Head of caudate nucleus (tissue), 42 donors: ENCODE measurements around the gene ELP5.
"Not testable (repeated sequence)": the region's sequence is repeated elsewhere in the genome, so short reads cannot be mapped to it uniquely, and the experiment has no call there.

Experiments
- DNase-seq, 42 donors: peaks; one replicate each; pipeline versions ENCODE4 v3.0.0 to v3.0.0-alpha.2; 2020 to 2021; ENCODE audit warnings: mixed read lengths in 7 of 42
- intact Hi-C: fragments of 100-400 bp; cut with DNase I; formaldehyde crosslinking; loops from one replicate; pipeline ENCODE4 v1.15.0; 2022

Gene ELP5

DNA sequence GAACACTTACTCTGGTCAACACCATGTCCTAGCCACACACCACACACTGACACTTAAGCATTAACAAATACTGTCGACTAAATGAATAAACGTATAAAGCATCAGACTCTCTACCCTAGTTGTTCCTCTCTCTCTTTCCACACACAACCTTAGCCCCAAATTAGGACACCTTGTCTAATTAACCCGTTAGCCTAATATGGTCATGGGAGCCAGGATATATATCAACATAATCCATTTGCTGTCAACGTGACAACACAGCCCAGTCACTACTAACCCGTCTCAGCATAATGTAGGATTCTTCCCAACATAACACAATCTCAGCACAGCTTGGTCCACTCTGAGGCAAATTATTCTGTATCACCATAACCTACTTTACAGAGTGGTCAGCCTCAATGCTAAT is 19.9 kb upstream of the ELP5 start:
- no peak for DNase-seq
- intact Hi-C loops = no loop called here

DNA sequence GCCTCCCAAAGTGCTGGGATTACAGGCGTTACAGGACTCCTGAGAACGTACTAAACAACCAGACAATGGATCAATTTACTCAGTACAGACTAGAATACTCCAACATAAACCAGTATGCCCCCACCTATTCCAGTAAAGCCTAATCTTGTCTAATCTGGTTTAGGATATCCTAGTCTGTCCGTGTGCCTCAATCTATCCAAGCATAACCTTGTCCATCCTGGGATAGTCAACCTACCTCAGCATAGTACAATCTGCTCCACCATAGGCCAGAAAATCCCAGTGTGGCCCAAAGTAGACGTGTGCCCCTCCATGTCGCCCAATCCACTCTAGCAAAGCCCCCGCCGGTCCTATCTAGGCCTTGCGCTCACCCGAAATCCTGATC is 18.3 kb upstream of the ELP5 start:
- no peak for DNase-seq
- intact Hi-C loops = no loop called here

DNA sequence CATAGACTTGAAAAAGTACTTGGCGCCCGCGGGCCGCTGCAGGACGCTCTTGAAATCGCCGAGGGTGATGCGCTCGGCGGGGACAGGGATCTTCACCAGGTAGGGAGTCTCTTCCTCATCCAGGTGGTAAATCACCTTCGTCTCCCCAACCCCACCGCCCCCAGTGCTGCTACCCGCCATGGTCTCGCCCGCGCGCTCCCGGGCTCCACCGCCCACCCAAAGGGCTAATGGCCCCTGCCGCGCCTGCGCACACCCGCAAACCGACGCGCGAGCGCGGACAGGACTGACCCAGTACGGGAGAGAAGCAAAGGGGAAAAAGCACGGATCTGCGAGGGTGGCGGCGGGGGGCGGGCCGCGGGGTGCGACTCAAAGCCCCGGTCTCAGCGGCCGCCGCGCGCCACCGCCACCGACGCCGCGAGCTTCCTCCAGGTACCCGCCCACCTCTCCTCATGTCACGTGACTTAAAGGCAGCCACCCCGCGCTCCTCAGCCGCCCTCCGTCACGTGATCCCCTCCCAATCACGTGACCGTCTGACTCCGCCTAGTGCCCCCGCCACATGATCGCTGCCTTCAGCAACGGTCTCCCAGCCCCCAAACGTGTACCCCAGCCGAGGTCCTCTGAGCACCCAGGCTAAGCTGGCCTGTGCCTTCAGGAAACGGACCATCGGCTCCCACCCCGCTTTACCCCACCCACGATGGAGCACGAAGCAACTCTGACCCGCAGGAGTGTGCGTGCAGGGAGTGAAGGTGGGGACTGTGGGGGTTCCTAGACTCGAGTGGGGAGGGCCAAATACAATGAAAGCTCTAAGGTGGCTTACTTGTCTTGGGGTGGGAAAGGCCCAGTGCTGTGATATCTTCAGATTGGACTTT is 17.7 kb upstream of the ELP5 start, which contains the start of gene DVL2:
Gene DVL2, minus strand, starts transcription at position 435 of the 869 bp plus-strand sequence. Its CDS starts 255 bp downstream, at position 180.
- intact Hi-C loops = no loop called here
- peak; percentile 93 to 99 (median 96) for DNase-seq

DNA sequence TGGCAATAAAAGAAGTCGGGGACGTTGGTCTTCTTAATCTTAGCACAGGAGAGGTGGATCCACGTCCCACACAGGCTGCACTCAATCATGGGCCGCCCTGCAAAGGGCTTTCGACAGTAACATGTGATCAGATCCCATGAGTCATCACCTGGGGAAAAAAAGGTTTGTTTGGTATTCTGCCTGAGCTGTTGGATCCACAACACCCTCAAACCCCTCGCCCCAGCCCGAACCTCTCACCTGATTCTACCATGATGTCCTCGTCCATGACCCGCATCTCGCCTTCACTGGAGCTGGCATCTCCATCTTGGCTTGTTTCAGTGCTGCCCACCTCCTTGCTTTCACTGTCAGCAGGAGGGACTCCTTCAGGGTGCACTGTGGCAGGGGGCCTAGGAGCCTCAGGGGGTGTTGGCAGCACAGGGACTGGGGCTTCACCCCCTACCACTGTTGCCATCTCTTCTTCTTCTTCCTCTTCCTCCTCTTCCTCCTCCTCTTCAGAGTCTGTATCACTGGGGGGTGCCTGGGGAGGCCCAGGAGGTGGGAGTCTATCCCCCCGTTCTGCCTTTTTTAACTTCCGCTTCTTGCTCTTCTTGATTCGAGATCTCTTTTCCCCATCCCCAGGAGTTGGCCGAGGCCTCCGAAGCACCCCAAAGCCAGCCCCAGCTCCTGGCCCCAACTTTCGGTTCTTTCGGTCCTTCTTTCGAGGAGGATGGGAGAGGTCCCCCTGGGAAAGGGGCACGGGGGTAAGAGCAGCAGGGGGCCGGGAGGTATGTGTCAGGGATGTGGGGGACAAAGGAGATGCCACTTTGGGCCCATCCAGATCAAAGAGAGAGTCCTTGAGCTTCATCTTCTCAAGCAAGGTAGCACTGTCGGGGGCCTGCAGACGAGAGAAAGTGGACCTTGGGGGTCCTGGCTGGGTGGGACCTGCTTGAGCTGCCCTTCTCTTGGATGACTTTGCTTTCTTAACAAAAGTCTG is 16.0 kb upstream of the ELP5 start:
- peak in 4 of 42 donors; percentile 33 to 59 (median 46) for DNase-seq
- intact Hi-C loops = no loop called here

DNA sequence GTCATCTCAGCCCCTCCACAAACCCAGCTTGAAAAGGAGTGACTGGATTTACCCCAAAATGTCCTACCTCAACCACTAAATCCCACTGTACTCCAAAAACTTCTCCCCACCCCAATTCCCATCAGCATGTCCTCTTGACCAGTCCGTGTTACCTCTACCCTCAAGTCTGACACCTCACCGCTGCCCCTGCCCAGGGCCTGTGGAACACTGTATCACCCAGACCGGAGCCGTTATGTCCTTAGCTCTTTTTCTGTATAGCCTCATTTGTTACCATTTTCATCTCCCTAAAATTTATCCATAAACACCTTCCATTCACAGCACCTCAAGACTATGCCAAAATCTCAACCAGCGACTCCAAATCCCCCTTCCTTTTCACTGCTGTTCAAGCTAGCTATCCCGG is 15.2 kb upstream of the ELP5 start:
- intact Hi-C loops = no loop called here
- no peak for DNase-seq

DNA sequence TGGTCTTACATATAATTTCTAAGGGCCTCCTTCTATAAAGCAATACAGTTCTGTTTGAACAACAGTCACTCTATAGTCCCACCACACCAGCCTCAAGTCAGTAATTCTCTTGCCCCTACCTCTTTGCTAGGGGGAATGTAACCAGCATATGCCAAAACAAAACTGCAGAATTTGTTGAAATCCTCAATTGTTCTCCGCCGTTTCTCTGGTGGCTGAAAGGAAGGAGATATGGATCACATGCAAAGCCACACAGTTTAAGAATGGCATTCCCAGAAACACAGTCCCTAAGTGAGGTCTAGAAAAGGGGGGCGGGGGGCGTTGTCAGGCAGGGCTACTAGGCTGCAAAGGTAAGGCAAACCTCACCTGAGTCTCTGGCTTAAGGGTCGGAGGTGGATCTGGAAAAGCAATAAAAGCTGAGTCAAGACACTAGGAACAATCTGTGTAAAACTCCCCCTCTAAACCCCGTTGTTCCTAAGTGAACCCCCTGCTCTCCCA is 14.7 kb upstream of the ELP5 start:
- intact Hi-C loops = no loop called here
- DNase-seq = no peak

DNA sequence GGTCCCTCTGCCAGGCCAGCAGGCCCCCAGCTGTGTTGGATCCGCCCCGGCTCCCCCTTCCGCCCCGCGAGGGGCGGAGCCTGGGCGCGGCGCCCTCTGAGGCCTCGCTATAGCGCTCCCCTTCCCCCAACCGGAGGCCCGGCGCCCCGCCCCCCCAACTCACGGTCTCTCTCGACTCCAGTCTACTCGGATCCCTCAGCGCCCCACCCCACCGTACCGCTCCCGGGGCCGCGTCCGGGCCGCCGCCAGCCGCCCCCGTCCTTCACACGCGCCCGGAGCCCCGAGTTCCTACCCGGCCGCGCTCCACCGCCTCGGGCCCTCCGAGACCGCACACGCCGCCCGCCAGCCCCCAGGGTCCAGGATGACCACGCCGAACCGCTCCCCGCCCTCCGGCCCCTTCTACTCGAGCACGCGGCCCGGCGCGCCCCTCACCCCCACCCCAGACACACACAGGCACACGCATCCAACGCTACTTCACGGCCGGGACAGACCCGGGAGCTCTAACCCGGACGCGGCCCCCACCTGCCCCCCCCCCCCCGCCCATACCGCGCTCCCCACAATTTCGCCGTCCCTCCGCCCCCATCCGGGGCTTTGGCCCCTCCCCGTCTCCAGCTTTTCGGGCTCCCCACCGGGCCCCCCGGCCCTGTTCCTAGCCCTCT is 14.1 kb upstream of the ELP5 start:
- intact Hi-C loops = no loop called here
- DNase-seq = peak in 41 of 42 donors; percentile 55 to 90 (median 77)

DNA sequence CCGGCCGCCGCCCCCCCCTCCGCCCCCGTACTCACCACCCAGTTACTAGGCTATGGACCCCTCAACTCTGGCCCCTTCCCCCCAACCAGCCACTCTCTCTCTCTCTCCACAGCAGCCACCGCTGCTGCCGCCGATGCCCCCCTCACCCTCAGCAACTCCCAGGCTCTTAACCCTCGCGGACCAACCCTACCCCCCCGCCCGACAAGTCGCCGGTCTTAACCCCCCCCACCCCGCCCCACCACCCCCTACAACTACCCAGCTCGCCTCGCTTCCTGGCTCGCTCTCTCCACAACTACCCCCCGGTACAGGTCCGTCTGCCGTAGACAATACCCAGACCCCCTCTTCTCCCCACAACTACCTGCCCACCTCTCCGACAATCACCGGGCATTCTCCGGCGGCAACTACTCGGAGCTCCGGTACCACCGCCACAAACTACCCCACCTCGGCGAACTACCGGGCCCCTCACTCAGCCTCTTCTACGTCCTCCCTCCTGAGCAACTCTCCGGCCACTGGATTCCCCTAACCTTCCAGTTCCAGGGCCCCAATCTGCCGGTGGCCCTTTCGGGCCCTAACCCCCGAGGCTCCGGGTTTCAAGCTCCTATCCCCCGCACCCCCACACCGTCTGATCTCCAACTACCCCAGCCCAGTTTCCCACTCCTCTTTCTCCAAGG is 13.5 kb upstream of the ELP5 start:
- peak in 3 of 42 donors; percentile 24 to 47 (median 24) for DNase-seq

DNA sequence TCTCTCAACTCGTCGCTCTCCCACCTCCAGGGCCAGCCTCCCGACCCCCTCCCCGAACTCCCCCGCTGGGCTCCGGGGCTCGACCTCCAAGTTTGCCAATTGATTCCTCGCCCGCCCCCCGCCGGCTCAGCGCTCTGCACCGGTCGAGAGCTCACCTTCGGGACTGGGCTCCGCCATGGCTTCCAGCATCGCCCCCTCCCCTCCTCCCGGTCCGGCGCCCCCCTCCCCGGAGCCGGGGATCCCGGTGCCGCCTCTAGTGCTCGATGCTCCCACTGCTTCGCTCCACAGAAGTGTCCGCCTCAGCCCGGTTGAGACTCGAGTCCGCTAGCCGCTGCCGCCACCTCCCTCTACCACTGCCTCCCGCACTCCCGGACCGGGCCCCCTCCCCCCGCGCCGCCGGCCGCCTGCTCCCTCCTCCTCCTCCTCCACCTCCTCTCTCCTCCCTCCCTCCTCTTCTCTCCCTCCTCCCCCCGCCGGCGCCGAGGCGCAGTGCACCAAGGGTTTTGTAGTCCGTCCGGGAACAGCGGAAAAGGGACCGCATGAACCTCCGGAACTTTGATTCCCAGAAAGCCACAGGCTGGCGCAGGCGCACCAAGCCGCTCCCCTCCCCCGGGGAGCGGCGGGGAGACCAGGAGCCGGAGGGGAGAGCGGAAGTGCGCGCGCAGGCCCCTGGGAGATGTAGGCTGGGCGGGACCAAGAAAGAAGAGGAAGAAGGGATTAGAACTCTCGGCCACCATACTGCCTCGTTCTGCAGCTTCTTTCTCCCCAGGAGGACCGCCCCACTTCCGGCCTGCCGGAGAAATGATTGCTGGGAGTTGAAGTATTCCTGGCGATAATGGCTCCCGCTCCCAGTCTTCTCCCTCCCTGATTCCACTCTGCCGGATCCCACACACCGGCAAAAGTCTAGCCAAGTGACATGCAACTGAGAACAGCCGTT is 12.7 kb upstream of the ELP5 start, which contains the start of gene PHF23:
Gene PHF23, minus strand, starts transcription at position 367 of the 937 bp plus-strand sequence. Its CDS starts 178 bp downstream, at position 189.
- intact Hi-C loops = loop anchor here (1.0 kb wide), 1 partner anchor 12 kb away; the partner anchor contains the start of gene CTDNEP1
- DNase-seq = peak; percentile 98 to 100 (median 99)

More for the DNA sequence above, 13.5 kb upstream of the ELP5 start:
- intact Hi-C loops = loop anchor here (1.0 kb wide), 1 partner anchor 13 kb away; the partner anchor contains the start of gene CTDNEP1

DNA sequence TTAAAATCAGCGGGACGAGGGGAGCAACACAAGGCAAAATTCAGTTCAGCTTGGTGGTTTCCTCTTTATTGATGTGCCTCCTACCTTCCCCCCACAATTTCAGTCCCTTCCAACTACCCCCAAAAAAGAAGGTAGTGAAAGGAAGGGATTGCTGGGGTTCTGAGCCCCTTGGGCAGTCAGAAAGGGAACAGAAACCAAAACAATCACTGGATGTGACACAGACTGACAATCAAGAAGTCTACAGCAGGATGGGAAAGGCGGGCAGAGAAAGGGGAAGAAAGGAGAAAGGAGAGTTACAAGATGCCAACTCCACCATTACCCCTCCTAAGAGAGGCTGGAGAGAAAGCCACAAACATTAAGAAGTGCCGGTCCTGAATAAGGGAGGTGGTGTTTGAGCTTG is 11.6 kb upstream of the ELP5 start:
- no peak for DNase-seq
- intact Hi-C loops = no loop called here

DNA sequence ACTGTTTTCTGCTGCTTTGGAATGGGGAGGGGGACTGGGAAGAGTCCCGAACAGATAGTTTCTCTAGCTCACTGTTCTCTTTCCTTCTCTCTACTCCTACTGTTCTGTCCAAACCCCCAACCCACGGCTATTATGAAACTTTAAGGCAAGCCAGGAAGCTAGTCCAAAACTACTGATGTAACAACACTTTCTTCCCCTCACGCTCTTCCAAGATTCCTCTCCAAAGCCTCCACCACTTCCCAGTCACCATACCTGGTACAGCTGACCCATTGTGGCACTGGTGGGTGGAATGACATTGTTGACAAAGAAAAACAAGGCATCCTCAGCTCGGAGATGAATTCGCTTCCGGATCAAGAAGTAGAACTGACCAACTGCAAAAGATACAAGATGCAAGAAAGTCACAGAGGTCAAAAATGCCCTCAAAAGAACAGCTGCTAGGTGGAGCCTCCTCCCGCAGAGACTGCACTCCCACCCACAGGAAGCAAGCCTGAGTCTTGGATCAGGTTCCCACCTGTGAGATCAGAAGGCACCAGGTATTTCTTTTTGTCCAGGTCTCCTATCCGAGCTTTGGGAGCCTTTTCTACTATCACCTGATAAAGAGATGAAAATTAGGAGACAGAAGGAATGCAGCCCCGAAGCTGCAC is 10.8 kb upstream of the ELP5 start:
- DNase-seq = peak in 1 of 42 donors; percentile 15
- intact Hi-C loops = no loop called here

DNA sequence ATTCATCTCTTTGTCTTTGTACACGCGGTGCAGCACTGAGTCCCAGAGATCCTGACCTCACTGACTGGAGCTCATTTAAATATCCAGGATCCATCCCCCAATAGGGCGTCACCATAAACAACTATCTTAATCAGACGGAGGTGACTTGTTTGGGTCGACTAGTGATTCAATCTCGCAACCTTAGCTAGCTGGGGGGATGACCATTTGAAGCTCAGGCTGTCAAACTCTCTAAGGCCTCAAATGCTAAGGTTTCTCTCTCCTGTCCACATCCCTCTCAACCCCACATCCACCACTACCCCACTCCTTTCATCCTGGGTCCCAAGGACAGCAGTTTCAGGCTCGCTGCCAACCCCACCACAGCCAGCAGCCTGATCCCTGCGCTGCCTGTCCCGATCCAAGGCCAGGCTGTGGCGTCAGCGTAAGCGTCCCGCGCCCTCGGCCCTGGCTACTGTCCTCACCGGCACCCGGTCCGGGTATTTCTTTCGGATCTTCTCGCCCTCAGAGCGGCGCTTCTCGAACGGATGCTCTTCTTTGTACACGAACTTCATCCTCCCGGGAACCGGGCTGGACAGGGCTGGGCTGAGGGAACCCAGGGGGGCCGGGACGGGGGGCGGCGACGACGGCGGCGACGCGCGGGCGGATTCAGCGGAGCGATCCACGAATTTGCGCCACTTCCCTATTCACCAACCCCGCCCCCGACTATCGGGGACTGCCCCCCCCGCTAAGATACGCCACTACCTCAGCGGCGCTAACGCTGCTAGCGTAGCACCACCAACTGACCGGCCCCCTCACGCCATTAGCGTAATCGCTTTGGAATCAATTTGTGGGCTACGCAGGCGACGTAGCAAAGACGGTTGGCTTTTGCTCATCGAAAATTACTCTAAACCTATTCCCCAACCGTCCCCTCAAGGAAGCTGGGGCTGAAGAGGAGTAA is 10.0 kb upstream of the ELP5 start, which contains the start of gene GABARAP:
Gene GABARAP, minus strand, starts transcription at position 667 of the 934 bp plus-strand sequence. Its CDS starts 119 bp downstream, at position 548.
- intact Hi-C loops = no loop called here
- peak; percentile 91 to 98 (median 95) for DNase-seq

DNA sequence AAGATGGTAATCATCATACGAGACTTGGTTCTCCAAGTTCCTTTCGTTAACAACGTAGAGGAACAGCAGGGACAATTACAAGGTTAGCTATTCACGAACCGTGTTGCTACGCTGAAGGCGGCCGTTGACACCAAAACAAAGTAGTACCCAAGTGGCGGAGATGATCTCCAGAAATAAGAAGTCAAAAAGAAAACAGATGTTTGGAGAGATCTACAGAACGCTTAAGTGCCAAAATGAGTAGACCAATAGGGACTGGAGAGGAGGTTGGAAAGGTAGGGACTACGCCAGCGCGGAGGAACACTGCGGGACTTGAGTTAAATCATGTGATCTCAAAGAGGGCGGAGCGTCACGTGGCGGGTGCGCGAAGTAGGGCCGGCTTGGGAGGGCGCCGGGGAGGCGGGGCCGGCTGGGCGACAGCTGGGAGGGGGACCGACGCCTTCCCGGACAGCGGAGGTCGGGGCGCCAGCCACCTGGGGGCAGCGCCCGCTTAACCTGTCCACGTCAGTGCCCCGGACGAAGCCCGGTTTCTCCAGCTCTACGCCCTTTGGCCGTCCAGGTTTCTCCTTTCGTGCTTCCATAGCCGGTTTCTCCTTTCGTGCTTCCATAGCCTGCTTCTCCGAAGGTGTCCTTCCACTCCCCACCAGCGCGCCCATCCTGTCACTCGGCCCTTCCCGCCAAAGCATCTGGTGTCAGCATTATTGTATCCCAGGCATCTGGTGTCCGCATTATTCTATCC is 9.1 kb upstream of the ELP5 start:
- intact Hi-C loops = no loop called here
- DNase-seq = peak; percentile 90 to 98 (median 94)

DNA sequence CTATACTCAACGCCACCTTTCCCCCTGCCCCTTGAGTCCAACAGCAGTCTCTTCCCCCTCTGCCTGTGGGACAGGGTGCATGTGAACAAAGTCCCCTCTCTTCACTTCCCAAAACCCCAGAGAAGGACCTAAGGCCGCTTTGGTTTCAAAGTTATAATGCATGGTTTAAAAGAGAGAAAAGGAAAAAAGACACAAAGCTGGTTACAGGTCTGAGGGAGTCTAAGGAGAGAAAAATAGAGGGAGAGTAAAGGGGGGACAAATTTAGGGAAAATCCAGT is 8.6 kb upstream of the ELP5 start:
- DNase-seq = no peak
- intact Hi-C loops = no loop called here

DNA sequence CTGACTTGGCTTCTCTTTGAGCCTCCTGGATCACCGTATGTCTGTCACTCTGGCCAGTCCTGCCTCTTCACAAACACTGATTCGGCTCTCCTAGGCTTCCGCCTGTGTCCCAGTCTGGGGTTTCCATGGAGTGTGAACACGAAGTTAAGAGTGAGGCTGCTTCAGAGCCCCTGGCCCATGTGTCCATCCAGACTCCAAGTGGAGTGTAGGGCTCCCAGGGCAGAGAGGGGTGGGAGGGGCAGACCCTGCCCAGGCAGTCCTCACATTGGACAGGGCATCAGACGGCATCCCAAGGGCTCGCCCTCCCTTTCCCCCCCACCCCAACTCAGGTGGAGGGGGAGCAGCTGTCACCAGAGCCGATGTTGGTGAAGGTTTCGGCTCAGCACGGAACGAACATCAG is 8.2 kb upstream of the ELP5 start:
- intact Hi-C loops = not testable (repeated sequence)
- DNase-seq = peak in 1 of 42 donors; percentile 16
